Fibroblast of mammary gland (primary cell): ENCODE results near the gene NBPF4.
"Not testable (repeated sequence)": the region's sequence is repeated elsewhere in the genome, so short reads cannot be mapped to it uniquely, and the experiment has no call there.

ENCODE experiments used
- DNase-seq: peaks from one replicate; pipeline ENCODE4 v3.0.0-alpha.2; 2010; ENCODE audit warnings: low read depth
- H3K4me3 ChIP-seq: 2 replicates; pipeline ENCODE4 v1.5.1; 2011; ENCODE audit warnings: low read depth, mild to moderate bottlenecking, low read length, moderate library complexity; ENCODE audit not compliant: control insufficient read depth

Gene NBPF4, protein sequence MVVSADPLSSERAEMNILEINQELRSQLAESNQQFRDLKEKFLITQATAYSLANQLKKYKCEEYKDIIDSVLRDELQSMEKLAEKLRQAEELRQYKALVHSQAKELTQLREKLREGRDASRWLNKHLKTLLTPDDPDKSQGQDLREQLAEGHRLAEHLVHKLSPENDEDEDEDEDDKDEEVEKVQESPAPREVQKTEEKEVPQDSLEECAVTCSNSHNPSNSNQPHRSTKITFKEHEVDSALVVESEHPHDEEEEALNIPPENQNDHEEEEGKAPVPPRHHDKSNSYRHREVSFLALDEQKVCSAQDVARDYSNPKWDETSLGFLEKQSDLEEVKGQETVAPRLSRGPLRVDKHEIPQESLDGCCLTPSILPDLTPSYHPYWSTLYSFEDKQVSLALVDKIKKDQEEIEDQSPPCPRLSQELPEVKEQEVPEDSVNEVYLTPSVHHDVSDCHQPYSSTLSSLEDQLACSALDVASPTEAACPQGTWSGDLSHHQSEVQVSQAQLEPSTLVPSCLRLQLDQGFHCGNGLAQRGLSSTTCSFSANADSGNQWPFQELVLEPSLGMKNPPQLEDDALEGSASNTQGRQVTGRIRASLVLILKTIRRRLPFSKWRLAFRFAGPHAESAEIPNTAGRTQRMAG

DNA sequence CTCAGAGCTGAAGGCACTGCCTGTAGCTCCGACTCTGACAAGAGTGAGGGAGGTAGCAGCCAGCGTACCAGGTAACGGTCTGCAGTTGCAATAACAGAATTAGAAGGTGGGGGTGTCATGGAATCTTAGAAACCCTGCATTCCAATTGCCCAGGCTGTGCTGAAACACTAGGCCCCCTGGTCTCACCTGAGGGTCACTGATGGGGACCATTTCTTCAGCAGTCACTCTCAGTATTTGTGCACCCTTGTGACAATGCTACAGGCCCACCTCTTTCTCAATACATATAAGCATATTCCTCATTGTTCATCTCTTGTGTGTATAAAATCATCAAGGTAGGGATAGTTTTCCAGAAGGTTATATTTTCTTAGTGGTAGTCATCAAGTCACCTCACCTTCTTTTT, at the start of gene NBPF4:
Gene NBPF4, minus strand, starts transcription at position 101 of the 400 bp plus-strand sequence. CDS start 315 bp downstream, outside the sequence.
- DNase-seq, H3K4me3 ChIP-seq: not testable (repeated sequence)

DNA sequence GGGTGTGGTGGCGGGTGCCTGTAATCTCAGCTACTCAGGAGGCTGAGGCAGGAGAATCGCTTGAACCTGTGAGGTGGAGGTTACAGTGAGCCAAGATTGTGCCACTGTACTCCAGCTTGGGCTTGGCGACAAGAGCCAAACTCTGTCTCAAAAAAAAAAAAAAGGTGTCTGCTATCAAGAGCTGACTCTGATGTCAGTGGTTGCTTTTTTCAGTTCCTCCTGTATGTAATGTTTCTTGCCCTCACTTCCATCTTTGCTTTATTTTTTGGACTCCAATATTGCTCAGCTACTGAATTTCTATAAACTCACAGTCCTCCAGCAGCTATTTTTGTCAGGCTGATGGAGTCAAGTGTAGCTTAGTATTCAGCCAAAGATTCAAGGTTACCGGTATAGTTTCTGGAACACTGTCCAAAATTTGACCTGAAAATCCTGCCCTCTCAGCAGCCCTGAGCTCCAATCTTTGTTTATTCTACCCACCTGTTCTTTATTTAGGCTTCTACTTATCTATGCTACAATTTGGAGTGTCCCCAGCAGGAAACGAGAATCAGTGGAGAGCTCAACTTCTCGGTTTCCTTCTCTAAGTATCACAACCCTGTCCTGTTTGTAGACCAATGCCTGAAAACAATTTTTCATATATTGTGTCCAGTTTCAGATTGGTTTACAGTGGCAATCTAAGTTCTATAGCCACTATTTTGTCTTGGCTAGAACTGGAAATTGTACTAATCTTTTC, 38.8 kb upstream of the NBPF4 start:
- not testable (repeated sequence) for H3K4me3 ChIP-seq

DNA sequence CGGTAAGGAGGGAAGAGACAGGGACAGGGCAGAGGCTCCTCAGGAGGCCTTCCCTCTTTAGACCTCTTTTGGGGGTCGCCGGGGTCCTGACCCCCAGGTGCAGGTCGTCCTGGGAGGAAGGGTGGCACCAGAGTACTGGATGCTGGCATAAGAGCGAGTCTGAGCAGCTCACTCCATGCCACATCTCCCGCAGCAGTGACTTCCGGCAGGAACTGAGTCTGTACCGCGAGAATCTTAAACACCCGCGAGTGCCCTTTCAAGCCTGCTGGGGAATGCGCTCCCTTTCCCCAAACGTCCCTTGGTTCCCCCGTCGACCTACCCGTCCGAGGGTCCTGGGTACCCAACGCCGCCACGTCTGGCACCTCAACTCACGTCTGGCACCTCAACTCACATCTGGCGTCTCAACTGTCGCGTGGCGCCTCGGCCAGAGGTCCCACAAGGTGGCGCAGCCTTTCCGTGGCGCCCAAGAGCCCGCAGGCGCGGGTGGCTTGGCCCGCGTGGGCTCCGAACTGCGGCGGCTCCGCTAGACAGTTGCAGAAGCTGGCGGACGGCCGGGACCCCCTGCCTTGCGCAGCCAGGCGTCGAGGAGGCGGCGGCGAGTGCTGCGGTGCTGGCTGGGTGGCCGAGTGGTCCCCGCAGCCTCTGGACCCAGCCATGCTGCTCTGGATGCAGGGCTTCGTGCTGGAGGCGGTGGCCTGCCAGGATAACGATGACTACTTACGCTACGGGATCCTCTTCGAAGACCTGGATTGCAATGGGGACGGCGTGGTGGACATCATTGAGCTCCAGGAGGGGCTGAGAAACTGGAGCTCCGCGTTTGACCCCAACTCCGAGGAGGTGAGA, 28.8 kb upstream of the NBPF4 start:
- not testable (repeated sequence) for DNase-seq, H3K4me3 ChIP-seq

More for the DNA sequence above, 38.8 kb upstream of the NBPF4 start:
- DNase-seq = not testable (repeated sequence)

DNA sequence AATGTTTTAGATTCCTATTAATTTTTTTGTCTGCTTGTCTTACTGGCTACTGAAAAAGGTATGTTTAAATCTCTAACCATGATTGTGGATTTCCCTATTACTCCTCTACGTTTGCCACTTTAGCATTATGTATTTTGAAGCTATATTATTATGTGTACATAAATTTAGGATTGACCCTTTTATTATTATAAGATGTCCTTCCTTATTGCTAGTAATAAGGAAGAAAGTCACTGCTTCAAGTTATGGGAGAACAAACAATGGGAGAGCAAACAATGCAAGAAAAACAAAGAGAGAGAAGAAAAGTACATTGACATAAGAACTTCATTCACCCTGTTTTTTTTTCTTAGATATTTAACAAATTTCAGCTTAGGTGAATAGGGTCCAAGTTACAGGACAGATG, 23.2 kb upstream of the NBPF4 start:
- not testable (repeated sequence) for H3K4me3 ChIP-seq, DNase-seq

DNA sequence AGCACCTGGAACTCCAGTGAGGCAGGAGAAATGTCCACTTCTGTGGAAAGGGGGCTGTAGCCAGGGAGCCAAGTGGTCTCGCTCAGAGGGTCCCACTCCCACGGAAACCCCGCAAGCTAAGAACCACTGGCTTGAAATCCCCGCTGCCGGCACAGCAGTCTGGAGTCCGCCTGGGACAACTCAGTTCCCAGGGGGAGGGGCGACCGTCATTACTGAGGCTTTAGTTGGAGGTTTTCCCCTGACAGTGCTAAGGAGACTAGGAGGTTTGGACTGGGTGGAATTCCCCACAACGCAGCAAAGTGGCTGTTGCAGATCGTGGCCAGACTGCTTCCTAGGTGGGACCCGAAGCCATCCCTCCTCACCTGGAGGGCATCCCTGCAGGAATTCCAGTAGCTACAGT, 18.1 kb upstream of the NBPF4 start:
- not testable (repeated sequence) for DNase-seq, H3K4me3 ChIP-seq

DNA sequence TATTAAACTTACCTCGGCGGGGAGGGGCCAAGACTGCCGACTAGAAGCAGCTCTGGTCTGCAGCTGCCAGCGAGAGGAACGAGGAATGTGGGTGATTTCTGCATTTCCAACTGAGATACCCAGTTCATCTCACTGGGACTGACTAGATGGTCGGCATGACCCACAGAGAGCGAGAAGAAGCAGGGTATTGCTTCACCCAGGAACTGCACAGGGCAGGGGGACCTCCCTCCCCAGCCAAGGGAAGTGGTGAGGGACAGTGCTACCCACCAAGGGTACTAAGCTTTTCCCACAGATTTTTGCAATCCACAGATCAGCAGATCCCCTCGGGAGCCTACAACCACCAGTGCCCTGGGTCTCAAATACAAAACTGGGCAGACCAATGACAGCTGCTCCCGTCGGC, 17.6 kb upstream of the NBPF4 start:
- not testable (repeated sequence) for DNase-seq, H3K4me3 ChIP-seq

DNA sequence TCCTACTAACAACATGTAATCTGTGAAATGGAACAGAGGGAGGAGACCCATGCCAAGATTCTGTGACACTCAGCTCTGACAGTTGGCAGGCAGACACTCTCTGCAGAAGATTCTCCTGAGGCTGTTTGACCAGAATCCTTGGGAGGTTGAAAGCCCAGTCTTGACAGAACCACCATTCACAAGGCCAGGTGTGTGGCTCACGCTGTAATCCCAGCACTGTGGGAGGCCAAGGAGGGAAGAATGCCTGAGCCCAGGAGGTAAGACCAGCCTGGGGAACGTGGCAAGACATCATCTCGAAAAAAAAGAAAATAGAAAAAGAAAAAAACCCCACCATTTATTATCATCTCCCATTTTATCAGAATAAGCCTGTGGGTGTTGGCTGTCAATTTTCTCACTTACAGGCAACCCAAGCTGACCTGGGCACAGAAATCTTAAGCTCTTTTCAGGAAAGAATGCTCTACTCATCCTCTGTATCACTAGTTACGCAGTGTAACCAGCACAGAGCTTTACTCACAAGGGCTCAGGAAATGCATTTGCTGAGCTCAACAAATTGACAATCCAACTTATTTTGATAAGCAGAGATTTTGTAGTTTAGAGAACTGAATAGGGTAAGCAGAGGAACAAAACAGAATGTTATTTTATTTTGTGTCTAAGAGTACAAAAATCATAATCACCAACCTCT, 16.8 kb upstream of the NBPF4 start:
- H3K4me3 ChIP-seq = not testable (repeated sequence)

DNA sequence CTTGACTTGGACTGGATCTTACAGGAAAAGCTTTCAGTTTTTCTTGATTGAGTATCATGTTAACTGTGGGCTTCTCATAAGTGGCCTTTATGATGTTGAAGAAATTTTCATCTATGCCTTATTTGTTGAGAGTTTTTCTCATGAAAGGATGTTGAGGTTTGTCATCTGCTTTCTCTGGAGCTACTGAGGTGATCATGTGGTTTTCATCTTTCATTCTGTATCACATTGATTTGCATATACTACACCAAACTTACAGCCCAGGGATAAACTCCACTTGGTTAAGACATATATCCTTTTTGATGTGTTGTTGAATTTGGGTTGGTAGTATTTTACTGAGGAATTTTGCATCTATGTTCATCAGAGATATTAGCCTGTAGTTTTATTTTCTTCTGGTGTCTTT, 11.6 kb upstream of the NBPF4 start:
- not testable (repeated sequence) for DNase-seq, H3K4me3 ChIP-seq

More for the DNA sequence above, 16.8 kb upstream of the NBPF4 start:
- DNase-seq = not testable (repeated sequence)

DNA sequence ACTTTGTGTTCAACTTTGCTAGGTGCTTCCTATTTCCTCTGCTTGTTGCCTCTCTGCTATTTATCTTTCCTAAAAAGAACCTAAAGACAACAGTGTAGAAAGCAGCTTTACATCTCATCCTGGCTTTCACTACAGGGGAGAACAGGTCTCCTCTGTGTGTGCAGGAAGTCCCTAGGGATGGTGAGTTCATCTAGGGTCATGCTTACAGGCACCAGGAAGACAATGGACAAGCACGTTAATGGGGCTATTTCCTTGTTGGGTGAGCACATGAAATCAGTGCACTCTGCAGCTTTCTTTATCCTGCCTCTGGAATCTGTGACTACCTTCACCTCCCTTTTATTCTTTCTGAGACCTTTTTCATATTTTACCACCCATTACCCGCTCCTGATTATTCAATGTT, 4.5 kb downstream of the NBPF4 start:
- H3K4me3 ChIP-seq, DNase-seq: not testable (repeated sequence)

DNA sequence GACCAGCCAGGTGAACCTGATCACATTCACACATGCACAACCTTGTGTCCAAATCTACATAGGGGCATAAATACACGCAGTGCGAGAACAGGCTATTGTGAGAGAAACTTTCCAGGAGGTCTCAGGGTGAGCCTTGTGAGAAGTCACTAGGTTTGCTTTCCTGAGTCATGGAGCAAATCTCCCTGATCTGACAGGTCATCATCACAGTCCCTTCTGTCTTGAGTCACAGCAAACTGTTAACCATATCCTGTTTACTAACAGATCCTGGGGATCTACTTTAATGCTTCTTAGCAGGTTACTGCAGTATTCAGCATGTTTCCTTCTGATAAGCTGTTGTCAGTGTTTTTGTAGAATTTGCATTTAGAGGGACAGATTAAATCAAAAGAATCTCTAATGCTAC, 8.6 kb downstream of the NBPF4 start:
- DNase-seq, H3K4me3 ChIP-seq: not testable (repeated sequence)

DNA sequence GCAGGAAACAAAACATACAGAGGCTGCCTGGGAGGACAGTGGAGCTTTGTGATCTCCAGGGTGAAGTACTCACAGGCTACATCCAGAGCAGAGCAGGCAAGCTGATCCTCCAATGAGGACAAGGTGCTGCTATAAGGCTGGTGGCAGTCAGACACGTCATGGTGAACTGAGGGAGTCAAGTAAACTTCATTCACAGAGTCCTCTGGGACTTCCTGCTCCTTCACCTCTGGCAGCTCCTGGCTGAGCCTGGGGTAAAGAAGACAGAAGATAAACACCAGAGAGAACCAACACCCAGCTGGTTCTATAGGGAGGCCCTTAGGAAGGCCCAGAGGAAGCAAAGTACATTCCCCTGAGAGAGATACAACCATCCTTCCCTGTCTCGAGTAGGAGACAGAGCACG, 11.7 kb downstream of the NBPF4 start:
- not testable (repeated sequence) for DNase-seq, H3K4me3 ChIP-seq

DNA sequence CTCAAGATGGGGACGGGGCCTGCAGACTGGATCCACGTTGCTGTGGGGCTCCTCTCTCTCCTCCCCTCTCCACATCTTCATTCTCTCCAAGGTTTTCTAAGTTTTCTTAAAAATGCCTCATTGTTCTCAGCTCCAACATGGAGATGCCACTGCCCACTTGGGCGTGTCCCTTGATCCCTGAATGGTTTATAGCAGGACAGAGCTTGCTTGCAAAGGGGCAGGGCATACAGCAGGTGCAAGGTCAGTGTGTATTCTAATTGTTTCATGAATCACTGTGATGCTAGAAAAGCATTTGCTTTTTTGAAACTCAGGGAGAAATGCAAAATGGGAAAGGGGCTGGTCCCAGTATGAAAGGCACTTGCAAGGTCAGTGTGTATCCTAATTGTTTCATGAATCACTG, 13.9 kb downstream of the NBPF4 start:
- H3K4me3 ChIP-seq, DNase-seq: not testable (repeated sequence)

DNA sequence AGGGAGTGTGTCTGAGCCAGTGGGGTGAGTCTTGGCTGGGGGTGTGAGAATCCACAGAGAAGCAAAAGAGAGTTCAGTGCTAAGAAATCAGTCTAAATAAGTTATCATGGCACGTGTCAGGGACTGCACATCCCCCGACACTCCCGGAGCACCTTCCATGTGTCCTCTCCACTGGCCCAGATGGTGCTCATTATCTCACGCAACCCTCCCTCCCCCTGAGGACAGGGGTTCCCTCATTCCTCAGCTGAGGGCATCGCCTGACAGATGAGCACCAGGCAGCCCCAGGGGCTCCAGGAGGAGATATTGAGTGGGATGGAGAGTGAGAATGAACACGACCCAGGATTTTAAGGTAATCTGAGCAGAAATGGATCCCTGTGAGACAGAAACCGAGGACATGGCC, 16.1 kb downstream of the NBPF4 start:
- H3K4me3 ChIP-seq, DNase-seq: not testable (repeated sequence)

DNA sequence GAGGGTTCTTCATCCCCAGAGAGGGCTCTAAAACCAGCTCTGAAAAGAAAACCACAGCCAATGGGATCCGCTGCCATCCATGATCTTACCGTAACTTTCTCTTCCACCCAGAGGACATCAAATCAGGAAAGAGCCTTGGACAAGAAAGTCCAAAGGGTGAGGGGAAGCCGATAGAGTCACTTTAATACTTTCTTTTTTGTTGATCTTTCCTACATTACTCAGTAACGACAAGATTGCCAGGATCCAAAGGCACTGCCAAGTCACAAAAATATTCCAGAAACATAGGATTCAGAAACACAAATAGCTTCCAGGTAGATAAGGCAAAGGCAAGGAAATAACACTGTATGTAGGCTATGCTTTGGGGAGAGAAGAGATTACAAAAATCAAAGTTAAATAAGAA, 17.0 kb downstream of the NBPF4 start:
- DNase-seq, H3K4me3 ChIP-seq: not testable (repeated sequence)

DNA sequence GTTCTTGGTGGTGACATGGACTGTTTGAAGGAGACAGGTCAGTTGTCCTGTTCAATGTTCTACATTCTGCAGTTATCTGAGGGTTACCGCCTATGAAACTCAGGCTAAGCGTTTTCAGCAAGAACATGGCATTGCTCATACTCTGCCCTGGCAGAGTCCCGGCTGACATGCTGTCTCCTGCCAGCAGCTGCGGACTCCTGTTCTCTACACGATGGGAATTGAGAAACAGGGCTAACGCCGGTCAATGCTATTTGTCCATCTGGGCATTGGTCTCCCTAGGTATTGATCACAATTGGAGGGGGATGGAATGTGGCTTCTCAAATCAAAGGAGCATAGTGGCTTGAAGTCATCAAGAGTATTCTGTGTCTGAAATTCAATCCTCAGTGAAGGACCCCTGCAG, 20.6 kb downstream of the NBPF4 start:
- not testable (repeated sequence) for DNase-seq, H3K4me3 ChIP-seq

DNA sequence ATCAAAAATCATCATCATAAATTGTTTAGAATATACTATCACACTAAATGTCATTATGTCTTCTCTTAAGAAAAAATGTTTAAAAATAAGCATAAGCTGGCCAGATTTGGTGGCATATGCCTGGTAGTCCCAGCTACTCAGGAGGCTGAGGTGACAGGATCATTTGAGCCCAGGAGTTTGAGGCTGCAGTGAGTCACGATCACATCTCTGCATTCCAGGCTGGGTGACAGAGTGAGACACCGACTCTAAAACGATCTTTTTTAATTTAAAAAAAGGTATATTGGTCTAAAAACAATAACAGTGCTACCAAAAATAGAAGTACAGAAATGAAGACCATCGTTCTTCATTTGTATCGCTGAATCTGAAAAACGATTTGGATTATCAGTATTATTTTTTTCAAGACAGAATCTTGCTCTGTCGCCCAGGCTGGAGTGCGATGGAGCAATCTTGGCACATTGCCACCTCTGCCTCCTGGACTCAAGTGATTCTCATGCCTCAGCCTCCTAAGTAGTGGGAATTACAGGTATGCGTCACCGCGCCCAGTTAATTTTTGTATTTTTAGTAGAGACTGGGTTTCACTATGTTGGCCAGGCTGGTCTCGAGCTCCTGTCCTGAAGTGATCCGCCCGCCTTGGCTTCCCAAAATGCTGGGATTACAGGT, 26.2 kb downstream of the NBPF4 start:
- not testable (repeated sequence) for DNase-seq, H3K4me3 ChIP-seq

DNA sequence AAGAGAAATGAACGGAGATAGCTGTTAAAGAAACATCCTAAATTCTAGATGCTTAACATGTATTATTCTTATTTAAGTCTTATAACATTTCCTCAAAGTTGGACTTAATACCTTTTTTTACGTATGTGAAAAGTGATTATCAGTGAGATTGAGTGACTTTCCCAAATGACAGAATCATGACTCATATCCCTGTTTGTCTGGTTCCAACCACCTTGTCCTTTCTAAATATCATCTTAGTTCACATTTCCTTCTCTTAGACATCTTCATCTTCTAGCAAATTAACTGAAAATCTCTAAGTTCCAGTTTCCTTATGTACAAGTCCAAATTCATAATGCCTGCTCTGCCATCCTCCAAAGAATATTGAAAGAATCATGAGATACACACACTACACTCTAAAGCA, 26.9 kb downstream of the NBPF4 start:
- not testable (repeated sequence) for H3K4me3 ChIP-seq, DNase-seq
